Stomach (tissue), 9 donors: ENCODE measurements around the gene HPGDS. TPM values are rescaled to one million over a fixed set of nuclear protein-coding genes. Genes with fewer than 3 reads are reported as not detected.

Experiments used
- DNase-seq, 2 donors: peaks; one replicate each; pipeline versions ENCODE4 v3.0.0 to v3.0.0-alpha.2; 2013 to 2019
- H3K27ac ChIP-seq, 5 donors: fragments of 200-600 bp in 4 of 5; sonication (generic) in 4 of 5; one replicate each; pipeline ENCODE4 v1.5.1; 2013 to 2019; ENCODE audit warnings: mild to moderate bottlenecking in 1 of 5, moderate library complexity in 1 of 5
- H3K27me3 ChIP-seq, 3 donors: fragments of 200-600 bp; sonication (generic); one replicate each; pipeline ENCODE4 v1.5.1; 2017 to 2019; ENCODE audit warnings: mixed run types in 1 of 3
- H3K36me3 ChIP-seq, 4 donors: fragments of 200-600 bp; sonication (generic); 1 replicate in 3 of 4; 2 replicates in 1 of 4; pipeline ENCODE4 v1.5.1; 2016 to 2019
- H3K4me1 ChIP-seq, 4 donors: fragments of 200-600 bp; sonication (generic); one replicate each; pipeline ENCODE4 v1.5.1; 2016 to 2019
- H3K4me3 ChIP-seq, 4 donors: fragments of 200-600 bp; sonication (generic) in 3 of 4; one replicate each; pipeline ENCODE4 v1.5.1; 2016 to 2019; ENCODE audit warnings: mild to moderate bottlenecking in 1 of 4
- H3K9me3 ChIP-seq, 4 donors: fragments of 200-600 bp; sonication (generic); one replicate each; pipeline ENCODE4 v1.5.1; 2016 to 2019
- EP300 ChIP-seq: sonication (generic); formaldehyde crosslinking; IDR thresholded peaks from one replicate; pipeline ENCODE4 v1.6.1; 2017; ENCODE audit warnings: antibody characterized with exemption
- POLR2A ChIP-seq, 4 donors: fragments of 450-650 bp; IDR thresholded peaks; one replicate each; pipeline ENCODE4 v1.6.1; 2016; ENCODE audit warnings: antibody characterized with exemption in 4 of 4, control low read depth in 2 of 4, mild to moderate bottlenecking in 1 of 4, moderate library complexity in 1 of 4
- POLR2AphosphoS5 ChIP-seq, 3 donors: sonication (generic); formaldehyde crosslinking; IDR thresholded peaks; one replicate each; pipeline ENCODE4 v1.6.1; 2016; ENCODE audit warnings: antibody characterized with exemption in 3 of 3
- WGBS, 5 donors: extraction: QIAGEN DNeasy Blood & Tissue Kit in 3 of 5; methylation state at CpG; one replicate each; pipeline versions ENCODE4 v1.1.5 to v1.1.7; 2013 to 2018; 5-methylcytosine and 5-hydroxymethylcytosine counted together
- intact Hi-C: fragments of 100-400 bp; cut with DNase I; formaldehyde crosslinking; loops from one replicate; pipeline ENCODE4 v1.15.1; 2023; ENCODE audit warnings: low total_unique reads
- polyA plus RNA-seq, 3 donors: library from polyadenylated mRNA; stranded (reverse); fragments of 200-250 nt; gene quantifications; one replicate each; pipeline ENCODE4 v1.2.3, GENCODE V29; 2013
- total RNA-seq, 5 donors: library from RNA; depleted of rRNA; stranded (reverse); fragments of >200 nt; gene quantifications; one replicate each; pipeline versions ENCODE4 v1.1.0 to v1.2.3, GENCODE V29; 2014 to 2016
- TF ChIP-seq, protein P1 (sequence below), 7 experiments: fragments of 450-650 bp in 4 of 7; fragments of 200-600 bp in 3 of 7; sonication (generic) in 3 of 7; IDR thresholded peaks; one replicate each; pipeline ENCODE4 v1.5.1; 2016 to 2019; ENCODE audit warnings: antibody characterized with exemption in 7 of 7, control low read depth in 2 of 7, mild to moderate bottlenecking in 1 of 7
- donor health status: healthy with polysubstance abuse.
- donor health status: Bipolar disorder and iron deficiency.
- donor health status: healthy.

The HPGDS gene
- total and polyA plus RNA-seq, 8 donors = 0.30 to 26.4 (median 3.8) TPM; not detected in 2

DNA sequence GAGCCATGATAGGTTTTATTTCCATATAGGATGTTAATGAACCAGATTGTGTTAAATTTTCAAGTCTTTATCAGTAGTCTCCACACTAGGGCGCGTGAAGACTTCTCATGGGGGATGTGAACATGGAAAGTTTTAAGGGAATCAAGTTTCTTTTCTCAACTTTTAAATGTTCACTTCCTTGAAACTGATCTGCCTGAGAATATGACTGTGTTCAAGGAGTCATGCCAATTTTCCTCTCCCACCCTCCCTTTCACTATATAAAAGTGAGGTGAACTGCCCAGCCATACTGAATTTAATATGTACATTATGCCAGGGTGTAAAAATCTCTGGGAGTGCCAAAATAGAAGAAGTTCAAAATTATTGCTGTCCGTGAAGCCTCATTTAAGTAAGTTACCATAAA is 30.4 kb upstream of the HPGDS start:
- Histone ChIP-seq H3K9me3 (no peaks in the 10 kb centered on the region), H3K4me3 (no peak overlapping the region), H3K36me3 (no peaks in the 10 kb centered on the region), H3K27me3 (no peaks in the 10 kb centered on the region), H3K27ac (no peak overlapping the region), H3K4me1 (no peaks in the 10 kb centered on the region)
- no peak for DNase-seq
- 95 to 97% (median 96%) methylated on average over 3 of the region's 3 CpGs for WGBS, 5 donors
- TF ChIP-seq POLR2A (IDR thresholded peaks at IDR 0.05) (no peak), EP300 (no peak), POLR2AphosphoS5 (IDR thresholded peaks at IDR 0.05) (no peak)
- TF ChIP-seq, protein P1, sequence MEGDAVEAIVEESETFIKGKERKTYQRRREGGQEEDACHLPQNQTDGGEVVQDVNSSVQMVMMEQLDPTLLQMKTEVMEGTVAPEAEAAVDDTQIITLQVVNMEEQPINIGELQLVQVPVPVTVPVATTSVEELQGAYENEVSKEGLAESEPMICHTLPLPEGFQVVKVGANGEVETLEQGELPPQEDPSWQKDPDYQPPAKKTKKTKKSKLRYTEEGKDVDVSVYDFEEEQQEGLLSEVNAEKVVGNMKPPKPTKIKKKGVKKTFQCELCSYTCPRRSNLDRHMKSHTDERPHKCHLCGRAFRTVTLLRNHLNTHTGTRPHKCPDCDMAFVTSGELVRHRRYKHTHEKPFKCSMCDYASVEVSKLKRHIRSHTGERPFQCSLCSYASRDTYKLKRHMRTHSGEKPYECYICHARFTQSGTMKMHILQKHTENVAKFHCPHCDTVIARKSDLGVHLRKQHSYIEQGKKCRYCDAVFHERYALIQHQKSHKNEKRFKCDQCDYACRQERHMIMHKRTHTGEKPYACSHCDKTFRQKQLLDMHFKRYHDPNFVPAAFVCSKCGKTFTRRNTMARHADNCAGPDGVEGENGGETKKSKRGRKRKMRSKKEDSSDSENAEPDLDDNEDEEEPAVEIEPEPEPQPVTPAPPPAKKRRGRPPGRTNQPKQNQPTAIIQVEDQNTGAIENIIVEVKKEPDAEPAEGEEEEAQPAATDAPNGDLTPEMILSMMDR (IDR thresholded peaks at IDR 0.05) = no peak
- intact Hi-C loops = no loop called here

DNA sequence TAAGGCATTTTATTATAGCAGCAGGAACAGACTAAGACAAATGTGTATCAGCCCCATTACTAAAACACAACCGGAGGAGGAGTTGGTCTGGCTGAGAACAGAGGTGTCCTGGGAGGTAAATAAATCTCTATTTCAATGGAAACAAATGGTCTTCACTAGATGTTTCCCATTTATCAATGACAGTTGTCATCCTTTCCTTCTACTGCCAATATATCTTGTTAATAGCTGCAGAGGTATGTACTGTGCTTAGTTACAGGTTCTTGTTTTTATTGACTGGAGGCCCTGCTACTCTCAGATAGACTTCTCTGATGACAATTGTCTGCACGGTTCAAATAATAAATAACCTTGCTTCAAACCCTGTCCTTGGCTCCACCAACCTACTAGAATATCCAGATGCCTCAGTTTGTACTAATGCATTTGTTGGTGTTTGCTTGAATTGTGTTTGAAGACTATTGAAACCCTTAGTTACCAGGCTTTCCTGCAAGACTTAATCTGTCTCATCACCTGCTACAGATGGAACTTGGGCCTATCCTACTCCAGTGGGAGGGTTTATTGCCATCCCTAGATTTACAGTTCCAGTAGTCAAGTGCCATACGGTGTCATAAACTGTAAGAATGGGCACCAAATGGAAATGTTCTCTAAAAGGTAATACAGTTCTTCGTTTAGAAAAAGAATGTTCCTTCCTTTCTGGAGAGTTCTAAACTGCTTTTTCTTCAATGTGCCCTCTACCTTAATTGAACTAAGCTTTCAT is 29.8 kb upstream of the HPGDS start:
- no peaks in the 10 kb centered on the region for H3K9me3 ChIP-seq
- no peaks in the 10 kb centered on the region for H3K4me1 ChIP-seq
- no peaks in the 10 kb centered on the region for H3K27me3 ChIP-seq
- H3K36me3 ChIP-seq = no peaks in the 10 kb centered on the region
- no peak overlapping the region for H3K4me3 ChIP-seq
- no peak overlapping the region for H3K27ac ChIP-seq
- intact Hi-C loops = no loop called here
- DNase-seq = no peak
- 78 to 81% (median 80%) methylated on average over 4 of the region's 4 CpGs for WGBS, 5 donors
- TF ChIP-seq POLR2A (IDR thresholded peaks at IDR 0.05) (no peak), POLR2AphosphoS5 (IDR thresholded peaks at IDR 0.05) (no peak), EP300 (no peak)
- TF ChIP-seq, protein P1 (IDR thresholded peaks at IDR 0.05) = no peak

DNA sequence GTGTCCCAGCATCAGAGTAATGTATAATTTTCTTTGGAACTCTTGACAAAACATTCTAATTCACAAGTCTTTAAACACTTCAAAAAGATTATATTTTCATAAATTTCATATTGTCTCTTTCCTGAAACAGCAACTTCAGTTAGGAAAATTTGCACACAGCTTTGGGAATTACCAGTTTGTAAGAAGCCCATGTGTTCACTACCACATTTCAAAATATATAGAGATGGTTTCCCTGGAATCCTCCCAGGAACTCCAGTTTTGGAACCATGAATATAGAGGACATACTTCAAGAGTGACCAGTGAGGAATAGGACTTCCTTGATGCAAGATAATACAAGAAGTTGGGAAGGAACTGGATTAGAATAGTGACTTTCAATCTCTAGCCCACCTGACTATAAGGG is 28.7 kb upstream of the HPGDS start:
- Histone ChIP-seq H3K9me3 (peaks cover 0 to 9% (median 2%) of the 10 kb centered on the region in 4 donors), H3K27ac (no peak overlapping the region), H3K4me3 (no peak overlapping the region), H3K4me1 (no peaks in the 10 kb centered on the region), H3K36me3 (no peaks in the 10 kb centered on the region), H3K27me3 (no peaks in the 10 kb centered on the region)
- no peak for DNase-seq
- intact Hi-C loops = no loop called here
- TF ChIP-seq POLR2A (IDR thresholded peaks at IDR 0.05) = no peak

DNA sequence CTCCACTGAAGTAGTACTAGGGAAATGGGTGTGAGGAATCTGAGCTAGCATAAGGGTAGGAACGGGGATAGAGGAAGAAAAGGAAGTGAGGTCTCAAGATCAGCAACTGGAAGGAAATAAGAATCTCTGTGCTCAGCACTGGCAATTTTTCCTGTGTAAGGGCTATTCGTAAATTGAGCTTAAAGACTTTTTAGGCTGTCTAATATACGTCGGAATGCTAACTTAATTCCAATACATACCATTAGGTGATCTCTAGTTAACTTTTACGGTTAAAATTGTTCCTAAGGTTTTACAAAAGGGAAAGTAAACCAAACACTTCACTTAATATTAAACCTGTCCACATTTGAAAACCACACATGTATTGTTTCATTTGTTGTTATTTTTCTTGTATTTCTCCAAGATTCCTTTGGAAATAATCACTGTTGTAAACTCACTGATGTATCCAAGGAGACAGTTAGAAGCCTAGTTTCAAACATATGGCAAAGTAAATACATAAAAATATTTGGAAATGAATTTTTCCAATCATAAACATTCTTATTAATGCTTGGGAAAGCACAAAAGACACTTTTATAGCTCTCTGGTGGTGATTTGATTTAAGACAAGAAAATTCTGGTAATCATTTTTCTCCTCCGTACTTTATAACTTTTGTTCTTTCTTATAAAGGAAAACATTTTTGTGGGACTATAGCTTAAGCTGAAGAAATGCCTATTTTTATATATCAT is 28.1 kb upstream of the HPGDS start:
- WGBS, 5 donors = 81 to 89% (median 84%) methylated on average over 6 of the region's 6 CpGs
- no peaks in the 10 kb centered on the region for H3K4me1 ChIP-seq
- no peak for TF ChIP-seq EP300

DNA sequence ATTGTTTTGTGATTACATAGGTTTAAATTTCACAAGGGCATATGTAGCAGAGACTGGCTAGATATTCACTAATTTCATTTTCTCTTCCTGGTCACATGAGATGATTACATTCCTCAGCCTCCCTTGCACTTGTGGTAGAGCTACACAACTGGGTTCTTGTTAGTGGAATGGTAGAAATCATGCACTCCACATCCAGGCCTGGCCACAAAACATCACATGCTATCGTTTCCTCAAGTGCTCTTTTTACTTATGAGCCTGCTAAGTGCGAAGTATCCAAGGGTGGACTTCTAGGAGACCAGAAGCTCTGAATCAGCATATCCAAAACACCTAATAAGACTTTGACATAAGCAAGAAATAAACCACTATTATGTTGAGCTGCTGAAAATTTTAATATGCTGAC is 26.4 kb upstream of the HPGDS start:
- Histone ChIP-seq H3K4me3 (no peak overlapping the region), H3K36me3 (no peaks in the 10 kb centered on the region), H3K4me1 (no peaks in the 10 kb centered on the region), H3K9me3 (peaks cover 0 to 9% (median 2%) of the 10 kb centered on the region in 4 donors), H3K27me3 (no peaks in the 10 kb centered on the region), H3K27ac (no peak overlapping the region)
- DNase-seq = no peak
- TF ChIP-seq, protein P1 (IDR thresholded peaks at IDR 0.05) = no peak
- TF ChIP-seq EP300 (no peak), POLR2AphosphoS5 (IDR thresholded peaks at IDR 0.05) (no peak), POLR2A (IDR thresholded peaks at IDR 0.05) (no peak)
- 91 to 100% (median 93%) methylated on average over 2 of the region's 2 CpGs for WGBS, 5 donors
- intact Hi-C loops = no loop called here

More for the DNA sequence above, 28.1 kb upstream of the HPGDS start:
- Histone ChIP-seq H3K27me3 (no peaks in the 10 kb centered on the region), H3K4me3 (no peak overlapping the region), H3K9me3 (peaks cover 0 to 9% (median 2%) of the 10 kb centered on the region in 4 donors), H3K36me3 (no peaks in the 10 kb centered on the region), H3K27ac (no peak overlapping the region)
- DNase-seq = no peak
- intact Hi-C loops = no loop called here
